Endothelial cell of umbilical vein (primary cell): ENCODE measurements around the gene CCDC107. TPM values are rescaled to one million over a fixed set of nuclear protein-coding genes. Genes with fewer than 3 reads are reported as not detected.
"Not testable (repeated sequence)": the region's sequence is repeated elsewhere in the genome, so short reads cannot be mapped to it uniquely, and the experiment has no call there.

Experiments
- BruUV-seq: library from RNA; stranded (reverse); fragments of 400-500 nt; replicated peaks from 2 replicates; lab custom pipeline; 2021; lab: Mats Ljungman, UMichigan
- CTCF ChIA-PET: fragments of 300-600, 350-600 bp; sonication (Branson Sonifier 250); formaldehyde crosslinking; loops from one replicate; lab custom pipeline; 2021; ENCODE audit warnings: antibody characterized with exemption, inconsistent platforms; lab: Charles Lee
- POLR2A ChIA-PET: fragments of 300-600, 350-600 bp; sonication (Branson Sonifier 250); formaldehyde crosslinking; loops from one replicate; lab custom pipeline; 2021; ENCODE audit warnings: antibody characterized with exemption, inconsistent platforms; lab: Charles Lee
- DNase-seq: peaks from one replicate; pipeline ENCODE4 v3.0.0-alpha.2; 2011; ENCODE audit warnings: low read depth, low spot score
- FAIRE-seq: peaks from 2 replicates; lab custom pipeline; 2011; peaks lifted over from hg19 to GRCh38; lab: Jason Lieb, UNC
- H2AFZ ChIP-seq: 2 replicates; pipeline ENCODE4 v1.6.0; 2012; ENCODE audit warnings: low read depth, low read length, control low read depth, inconsistent platforms
- H3K27ac ChIP-seq: 2 replicates; pipeline ENCODE4 v1.5.1; 2011; ENCODE audit warnings: low read depth, mild to moderate bottlenecking, control low read depth, low read length, moderate library complexity; ENCODE audit not compliant: insufficient read depth
- H3K27me3 ChIP-seq, 2 experiments: 2 replicates each; pipeline versions ENCODE4 v1.6.0 to v1.6.1; 2011; ENCODE audit warnings: low read length in 2 of 2, mixed read lengths in 1 of 2; ENCODE audit not compliant: control insufficient read depth in 2 of 2, insufficient read depth in 2 of 2
- H3K36me3 ChIP-seq, 2 experiments: 2 replicates in 1 of 2; 3 replicates in 1 of 2; pipeline ENCODE4 v1.5.1; 2011; ENCODE audit warnings: low read length in 2 of 2, mild to moderate bottlenecking in 1 of 2, moderate library complexity in 1 of 2; ENCODE audit not compliant: control insufficient read depth in 2 of 2, insufficient read depth in 2 of 2; ENCODE audit errors: extremely low read depth in 1 of 2
- H3K4me1 ChIP-seq: 3 replicates; pipeline ENCODE4 v1.5.1; 2011; ENCODE audit warnings: mild to moderate bottlenecking, low read length; ENCODE audit not compliant: control insufficient read depth, insufficient read depth; ENCODE audit errors: extremely low read depth
- H3K4me2 ChIP-seq: 2 replicates; pipeline ENCODE4 v1.6.1; 2011; ENCODE audit warnings: low read length, control low read depth, mixed read lengths; ENCODE audit not compliant: insufficient read depth
- H3K4me3 ChIP-seq, 3 experiments: fragments of 200-600 bp in 1 of 3; sonication (generic), shearing (Covaris generic) in 1 of 3; replicated peaks in 1 of 3; 2 replicates each; pipeline ENCODE4 v1.5.1; 2011 to 2016; ENCODE audit warnings: control low read depth in 3 of 3, low read length in 3 of 3, mild to moderate bottlenecking in 2 of 3, inconsistent platforms in 1 of 3, low read depth in 1 of 3, moderate library complexity in 1 of 3; ENCODE audit not compliant: insufficient read depth in 1 of 3
- H3K79me2 ChIP-seq: 2 replicates; pipeline ENCODE4 v1.6.0; 2012; ENCODE audit warnings: low read length, inconsistent platforms; ENCODE audit not compliant: control insufficient read depth, insufficient read depth
- H3K9ac ChIP-seq: replicated peaks from 2 replicates; pipeline ENCODE3; 2011; ENCODE audit warnings: low read length, control low read depth; ENCODE audit not compliant: insufficient read depth; ENCODE audit errors: extremely low read depth
- H3K9me1 ChIP-seq: replicated peaks from 3 replicates; pipeline ENCODE4 v1.6.0; 2011; ENCODE audit warnings: mild to moderate bottlenecking, low read length; ENCODE audit not compliant: control insufficient read depth, insufficient read depth; ENCODE audit errors: extremely low read depth
- H3K9me3 ChIP-seq: replicated peaks from 2 replicates; pipeline ENCODE4 v1.5.1; 2012; ENCODE audit warnings: low read length, inconsistent platforms; ENCODE audit not compliant: control insufficient read depth, insufficient read depth
- H4K20me1 ChIP-seq: replicated peaks from 2 replicates; pipeline ENCODE3; 2011; ENCODE audit warnings: mild to moderate bottlenecking, low read length; ENCODE audit not compliant: control insufficient read depth, insufficient read depth; ENCODE audit errors: extremely low read depth
- EZH2 ChIP-seq: IDR thresholded peaks from 2 replicates; pipeline ENCODE4 v1.6.1; 2012; ENCODE audit warnings: borderline replicate concordance, low read depth, mild to moderate bottlenecking, moderate library complexity, low read length, inconsistent platforms; ENCODE audit not compliant: severe bottlenecking
- MYC ChIP-seq: IDR thresholded peaks from one replicate; pipeline ENCODE4 v1.6.1; 2011; ENCODE audit warnings: mild to moderate bottlenecking, low read depth, low read length
- POLR2A ChIP-seq: IDR thresholded peaks from 2 replicates; pipeline ENCODE4 v1.6.1; 2012; ENCODE audit warnings: low read depth, mild to moderate bottlenecking, control low read depth, low read length
- POLR2AphosphoS5 ChIP-seq: IDR thresholded peaks from 2 replicates; pipeline ENCODE4 v1.6.1; 2012; ENCODE audit warnings: low read depth, mild to moderate bottlenecking, control low read depth, low read length, moderate library complexity; ENCODE audit not compliant: insufficient read depth
- dilution Hi-C: fragments of 300-500 bp; cut with MboI; formaldehyde crosslinking; loops from one replicate; pipeline ENCODE4 v1.15.0; 2019; ENCODE audit warnings: low sequenced_read_pairs; ENCODE audit not compliant: extremely low pct_ligation_motif_present
- intact Hi-C: fragments of 100-400 bp; cut with micrococcal nuclease; formaldehyde crosslinking; loops from one replicate; pipeline ENCODE4 v1.10.0; 2022
- polyA plus RNA-seq, 4 experiments: library from polyadenylated mRNA; depleted of rRNA in 3 of 4; stranded (reverse) in 3 of 4; unstranded in 1 of 4; fragments of >200 nt; gene quantifications; 2 replicates each; pipeline versions ENCODE4 v1.2.1 to v1.2.3, GENCODE V29; 2011 to 2012; ENCODE audit warnings: missing spikeins in 1 of 4
- total RNA-seq: library from RNA; stranded (reverse); gene quantifications from 2 replicates; pipeline ENCODE4 v1.2.3, GENCODE V29; 2021

Gene CCDC107
- total and polyA plus RNA-seq, 2 donors (not counting 3 experiments of a cell fraction or from before 2014, with no cell fraction given): 13.2 to 16.0 TPM

DNA sequence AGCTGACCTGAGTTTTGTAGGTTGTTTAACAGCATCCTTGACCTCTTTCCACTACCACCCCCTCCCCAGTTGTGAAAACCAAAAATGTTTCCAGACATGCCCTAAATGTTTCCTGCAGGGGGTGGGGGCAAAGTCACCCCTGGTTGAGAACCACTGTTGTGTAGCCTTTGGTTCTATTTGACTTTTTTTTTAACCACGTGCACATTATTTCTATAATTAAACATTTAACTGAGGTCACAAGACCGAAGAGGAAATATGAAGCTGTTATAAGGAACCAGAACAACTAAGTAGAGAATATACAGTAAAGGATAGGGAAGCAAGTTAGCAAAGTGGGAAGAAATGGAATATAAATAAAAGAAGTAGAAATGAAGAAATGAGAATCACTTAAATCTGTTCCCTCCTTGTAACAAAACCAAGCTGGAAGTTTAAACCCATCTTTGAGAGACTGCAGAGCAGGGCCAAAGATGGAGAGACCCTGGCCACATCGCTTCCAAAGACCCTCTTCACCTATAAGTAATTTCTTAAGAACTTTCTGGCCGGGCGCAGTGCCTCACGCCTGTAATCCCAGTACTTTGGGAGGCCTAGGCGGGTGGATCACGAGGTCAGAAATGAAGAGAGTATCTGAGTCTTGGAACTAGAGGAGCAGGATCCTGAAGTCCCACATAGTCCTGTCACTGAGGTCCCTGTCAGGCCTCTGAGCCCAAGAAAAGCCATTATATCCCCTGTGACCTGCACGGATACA lies 21.8 kb upstream of the CCDC107 start:
- dilution Hi-C loops (no loop called here), intact Hi-C loops (no loop called here)
- H3K36me3 ChIP-seq: no peaks in the 10 kb centered on the region
- no peaks in the 10 kb centered on the region for H3K9me1 ChIP-seq
- FAIRE-seq: no peak
- CTCF ChIA-PET: interaction anchor here (1.5 kb wide), 1 partner anchor 22 kb away, joined by 4 read pairs; the partner anchor contains the start of genes CCDC107 and RMRP
- DNase-seq: no peak
- H3K4me2 ChIP-seq: no peak overlapping the region
- no peaks in the 10 kb centered on the region for H4K20me1 ChIP-seq
- TF ChIP-seq POLR2AphosphoS5 (no peak), POLR2A (no peak), MYC (no peak), EZH2 (no peak)
- H3K4me1 ChIP-seq: no peaks in the 10 kb centered on the region
- no peaks in the 10 kb centered on the region for H3K9me3 ChIP-seq
- H3K79me2 ChIP-seq: no peaks in the 10 kb centered on the region
- no TSS peak for BruUV-seq
- peaks cover 6 to 8% of the 10 kb centered on the region in 2 experiments for H3K27me3 ChIP-seq
- no peak overlapping the region for H3K9ac ChIP-seq
- no peak overlapping the region for H2AFZ ChIP-seq
- POLR2A ChIA-PET: no interaction called here
- no peak overlapping the region for H3K4me3 ChIP-seq
- H3K27ac ChIP-seq: no peak overlapping the region

DNA sequence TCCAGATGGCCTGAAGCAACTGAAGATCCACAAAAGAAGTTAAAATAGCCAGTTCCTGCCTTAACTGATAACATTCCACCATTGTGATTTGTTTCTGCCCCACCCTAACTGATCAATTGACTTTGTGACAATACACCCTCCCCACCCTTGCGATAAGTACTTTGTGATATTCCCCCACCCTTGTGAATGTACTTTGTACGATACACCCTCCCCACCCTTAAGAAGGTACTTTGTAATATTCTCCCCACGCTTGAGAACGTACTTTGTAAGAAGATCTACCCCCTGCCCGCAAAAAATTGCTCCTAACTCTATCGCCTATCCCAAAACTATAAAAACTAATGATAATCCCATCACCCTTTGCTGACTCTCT lies 21.2 kb upstream of the CCDC107 start:
- H3K9ac ChIP-seq, FAIRE-seq: not testable (repeated sequence)

DNA sequence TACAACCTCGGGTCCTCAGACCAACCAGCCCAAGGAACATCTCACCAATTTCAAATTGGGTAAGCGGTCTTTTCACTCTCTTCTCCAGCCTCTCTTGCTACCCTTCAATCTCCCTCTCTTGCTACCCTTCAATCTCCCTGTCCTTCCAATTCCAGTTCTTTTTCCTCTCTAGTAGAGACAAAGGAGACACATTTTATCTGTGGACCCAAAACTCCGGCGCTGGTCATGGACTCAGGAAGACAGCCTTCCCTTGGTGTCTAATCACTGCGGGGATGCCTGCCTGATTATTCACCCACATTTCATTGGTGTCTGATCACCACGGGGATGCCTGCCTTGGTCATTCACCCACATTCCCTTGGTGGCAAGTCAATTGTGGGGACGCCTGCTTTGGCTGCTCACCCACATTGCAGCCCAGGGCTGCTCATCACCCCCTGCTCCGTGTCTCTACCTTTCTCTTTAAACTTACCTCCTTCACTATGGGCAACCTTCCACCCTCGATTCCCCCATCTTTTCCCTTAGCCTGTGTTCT lies 20.6 kb upstream of the CCDC107 start:
- DNase-seq, dilution Hi-C loops, POLR2A ChIA-PET, BruUV-seq, H4K20me1 ChIP-seq, H3K4me3 ChIP-seq, H3K79me2 ChIP-seq, H3K36me3 ChIP-seq, FAIRE-seq, H3K4me1 ChIP-seq, H3K4me2 ChIP-seq, H3K9me3 ChIP-seq, H3K9me1 ChIP-seq, H3K9ac ChIP-seq, CTCF ChIA-PET, H3K27ac ChIP-seq, H3K27me3 ChIP-seq, intact Hi-C loops, H2AFZ ChIP-seq: not testable (repeated sequence)

More for the DNA sequence above, 21.2 kb upstream of the CCDC107 start:
- dilution Hi-C loops, H3K79me2 ChIP-seq, POLR2A ChIA-PET, H3K4me3 ChIP-seq, H3K36me3 ChIP-seq, H4K20me1 ChIP-seq, DNase-seq, H3K4me1 ChIP-seq, H3K27me3 ChIP-seq, H3K9me1 ChIP-seq, intact Hi-C loops, H3K4me2 ChIP-seq, CTCF ChIA-PET, H3K27ac ChIP-seq, H2AFZ ChIP-seq, H3K9me3 ChIP-seq, BruUV-seq: not testable (repeated sequence)
